ENCODE results near the gene ZSCAN10.
"Not testable (repeated sequence)": the region's sequence is repeated elsewhere in the genome, so short reads cannot be mapped to it uniquely, and the experiment has no call there.

The ZSCAN10 gene

DNA sequence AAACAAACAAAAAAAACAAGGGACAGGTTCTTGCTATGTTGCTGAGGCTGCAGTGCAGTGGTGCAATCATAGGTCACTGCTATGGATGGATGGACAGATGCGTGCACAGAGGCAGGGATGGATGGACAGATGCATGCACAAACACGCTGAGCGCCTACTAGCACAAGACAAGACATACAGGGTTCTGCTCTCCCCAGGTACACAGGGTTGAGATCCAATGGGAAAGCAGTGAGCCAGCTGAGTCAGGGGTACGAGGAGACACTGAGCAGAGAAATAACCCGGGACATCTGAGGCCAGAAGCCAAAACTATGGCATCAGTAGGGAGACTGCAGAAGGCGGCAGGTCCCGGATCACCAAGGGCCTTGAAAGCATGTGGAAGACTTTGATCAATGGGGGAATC lies 27.4 kb downstream of the ZSCAN10 start:
- H3K4me3 ChIP-seq (ENCODE audit: low read depth, low read length), result no peak overlapping the region
- no peak for DNase-seq (ENCODE audit: low read depth)

DNA sequence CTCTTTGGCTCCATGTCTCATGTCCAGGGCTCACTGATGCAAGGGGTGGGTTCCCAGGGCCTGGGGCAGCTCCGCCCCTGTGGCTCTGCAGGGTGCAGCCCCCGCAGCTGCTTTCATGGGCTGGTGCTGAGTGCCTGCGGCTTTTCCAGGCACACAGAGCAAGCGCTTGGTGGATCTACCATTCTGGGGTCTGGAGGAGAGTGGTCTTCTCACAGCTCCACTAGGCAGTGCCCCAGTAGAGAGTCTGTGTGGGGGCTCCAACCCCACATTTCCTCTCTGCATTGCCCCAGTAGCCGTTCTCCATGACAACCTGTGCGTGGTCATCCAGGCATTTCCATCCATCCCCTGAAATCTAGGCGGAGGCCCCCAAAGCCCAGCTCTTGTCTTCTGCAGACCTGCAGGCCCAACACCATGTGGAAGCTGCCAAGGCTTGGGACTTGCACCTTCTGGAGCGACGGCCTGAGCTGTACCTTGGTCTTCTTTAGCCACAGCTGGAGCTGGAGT lies 28.4 kb downstream of the ZSCAN10 start:
- DNase-seq (ENCODE audit: low read depth), result no peak
- no peak overlapping the region for H3K4me3 ChIP-seq (ENCODE audit: low read depth, low read length)

DNA sequence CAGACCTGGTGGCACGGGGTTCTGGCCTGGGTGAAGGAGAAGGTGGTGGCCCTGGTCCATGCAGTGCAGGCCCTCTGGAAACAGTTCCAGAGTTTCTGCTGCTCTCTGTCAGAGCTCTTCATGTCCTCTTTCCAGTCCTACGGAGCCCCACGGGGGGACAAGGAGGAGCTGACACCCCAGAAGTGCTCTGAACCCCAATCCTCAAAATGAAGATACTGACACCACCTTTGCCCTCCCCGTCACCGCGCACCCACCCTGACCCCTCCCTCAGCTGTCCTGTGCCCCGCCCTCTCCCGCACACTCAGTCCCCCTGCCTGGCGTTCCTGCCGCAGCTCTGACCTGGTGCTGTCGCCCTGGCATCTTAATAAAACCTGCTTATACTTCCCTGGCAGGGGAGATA lies 29.9 kb downstream of the ZSCAN10 start:
- not testable (repeated sequence) for DNase-seq (ENCODE audit: low read depth)

DNA sequence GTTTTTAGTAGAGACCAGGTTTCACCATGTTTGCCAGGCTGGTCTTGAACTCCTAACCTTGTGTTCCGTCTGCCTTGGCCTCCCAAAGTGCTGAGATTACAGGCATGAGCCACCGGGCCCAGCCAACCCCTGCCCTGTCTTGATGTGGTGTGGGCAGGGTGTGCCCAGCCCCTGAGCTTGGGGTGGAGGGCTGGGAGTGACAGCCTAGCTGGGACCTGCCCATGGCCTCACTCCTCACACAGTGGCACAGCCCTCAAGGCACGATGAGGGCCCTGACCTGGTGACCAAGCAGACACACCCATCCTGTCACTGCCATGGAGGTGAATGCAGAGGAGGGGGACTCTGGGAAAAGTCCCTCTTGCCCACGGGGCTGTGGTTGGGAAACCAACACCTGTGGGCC lies 30.6 kb downstream of the ZSCAN10 start:
- DNase-seq (ENCODE audit: low read depth), result no peak
- H3K4me3 ChIP-seq (ENCODE audit: low read depth, low read length), result no peak overlapping the region

More for the DNA sequence above, 29.9 kb downstream of the ZSCAN10 start:
- H3K4me3 ChIP-seq (ENCODE audit: low read depth, low read length), result not testable (repeated sequence)

DNA sequence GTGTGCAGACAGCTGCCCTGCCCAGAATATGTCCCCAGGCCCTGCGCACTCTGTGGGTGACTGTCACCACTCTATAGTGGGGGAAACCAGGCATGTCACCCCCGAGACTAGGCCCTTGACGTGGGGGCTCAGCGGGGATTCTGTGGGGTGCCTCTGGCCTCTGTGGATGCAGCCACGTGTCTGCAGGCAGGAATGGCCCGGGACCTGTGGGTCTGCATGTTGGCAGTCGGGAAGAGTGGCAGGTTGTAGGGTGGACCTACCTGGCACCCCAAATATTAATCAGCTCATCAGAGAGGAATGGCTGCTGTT lies 32.7 kb downstream of the ZSCAN10 start:
- H3K4me3 ChIP-seq (ENCODE audit: low read depth, low read length), result peak overlapping the region; percentile 38
- DNase-seq (ENCODE audit: low read depth), result no peak

DNA sequence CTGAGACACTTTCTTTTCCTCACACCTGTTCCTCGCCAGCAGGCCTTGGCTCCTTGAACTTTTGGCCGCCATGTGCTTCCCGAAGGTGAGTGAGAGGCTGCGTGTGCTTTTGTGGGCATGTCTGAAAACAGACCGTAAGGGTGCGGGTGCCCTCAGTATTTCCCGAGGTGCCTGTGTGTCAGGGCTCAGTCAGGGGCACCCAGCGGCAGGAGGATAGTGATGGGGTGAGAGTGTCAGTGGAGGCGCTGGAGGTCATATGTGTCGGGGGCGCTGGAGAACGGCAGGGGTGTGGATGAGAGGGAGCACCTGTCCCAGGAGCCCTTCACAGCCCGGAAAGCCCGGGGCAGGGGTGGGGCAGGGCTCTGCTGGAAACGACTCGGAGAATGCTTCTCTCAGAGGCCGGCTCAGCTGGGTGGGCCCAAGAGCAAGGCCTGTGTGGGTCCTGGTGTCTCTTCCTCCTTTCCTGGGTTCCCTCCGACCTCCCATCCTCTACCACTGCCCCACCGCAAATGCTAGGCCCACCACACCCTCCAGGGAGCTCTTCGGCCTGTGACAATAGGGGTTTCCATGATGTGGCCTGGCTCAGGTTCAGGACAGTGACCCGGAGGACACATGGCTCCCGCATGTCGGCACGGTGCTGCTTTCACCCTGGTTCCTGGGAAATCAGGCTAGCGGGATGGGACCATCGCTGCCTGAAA lies 33.2 kb downstream of the ZSCAN10 start:
- H3K4me3 ChIP-seq (ENCODE audit: low read depth, low read length), result peak overlapping the region; percentile 38
- DNase-seq (ENCODE audit: low read depth), result no peak

DNA sequence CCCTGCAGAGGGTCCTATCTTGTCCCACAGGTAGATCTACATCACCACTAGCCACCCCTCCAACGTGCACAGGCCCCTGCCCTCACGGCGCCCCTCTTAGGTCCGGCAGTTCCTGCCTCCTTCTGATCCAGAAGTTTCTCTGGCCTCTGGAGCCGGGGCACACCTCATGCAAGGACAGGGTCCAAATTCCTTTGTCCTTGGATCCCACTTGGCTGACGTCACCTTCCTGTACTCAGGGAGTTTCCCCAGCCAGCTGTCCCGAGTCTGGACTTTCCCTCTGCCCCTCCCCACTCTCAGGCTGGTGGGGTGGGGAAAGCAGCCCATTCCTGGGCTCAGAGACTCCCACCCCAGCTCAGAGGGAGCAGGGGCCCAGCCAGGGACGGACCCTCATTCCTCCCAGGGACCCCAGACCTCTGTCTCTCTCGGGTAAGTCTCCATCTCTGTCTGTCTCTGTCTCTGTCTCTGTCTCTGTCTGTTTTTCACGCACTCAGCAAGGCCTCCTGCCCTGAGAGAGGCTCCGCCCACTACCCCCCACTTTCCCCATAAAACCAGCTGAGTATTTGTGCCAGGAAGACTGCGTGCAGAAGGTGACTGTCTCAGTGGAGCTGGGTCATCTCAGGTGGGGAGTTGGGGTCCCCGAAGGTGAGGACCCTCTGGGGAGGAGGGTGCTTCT lies 33.9 kb downstream of the ZSCAN10 start, which contains the start of gene IL32:
IL32 (plus strand) TSS at position 572 of the 673 bp plus-strand sequence. CDS start 172 bp downstream, outside the sequence.
- DNase-seq (ENCODE audit: low read depth), result peak; percentile 26
- peak within 1 kb of the TSS; percentile 38 for H3K4me3 ChIP-seq (ENCODE audit: low read depth, low read length)

DNA sequence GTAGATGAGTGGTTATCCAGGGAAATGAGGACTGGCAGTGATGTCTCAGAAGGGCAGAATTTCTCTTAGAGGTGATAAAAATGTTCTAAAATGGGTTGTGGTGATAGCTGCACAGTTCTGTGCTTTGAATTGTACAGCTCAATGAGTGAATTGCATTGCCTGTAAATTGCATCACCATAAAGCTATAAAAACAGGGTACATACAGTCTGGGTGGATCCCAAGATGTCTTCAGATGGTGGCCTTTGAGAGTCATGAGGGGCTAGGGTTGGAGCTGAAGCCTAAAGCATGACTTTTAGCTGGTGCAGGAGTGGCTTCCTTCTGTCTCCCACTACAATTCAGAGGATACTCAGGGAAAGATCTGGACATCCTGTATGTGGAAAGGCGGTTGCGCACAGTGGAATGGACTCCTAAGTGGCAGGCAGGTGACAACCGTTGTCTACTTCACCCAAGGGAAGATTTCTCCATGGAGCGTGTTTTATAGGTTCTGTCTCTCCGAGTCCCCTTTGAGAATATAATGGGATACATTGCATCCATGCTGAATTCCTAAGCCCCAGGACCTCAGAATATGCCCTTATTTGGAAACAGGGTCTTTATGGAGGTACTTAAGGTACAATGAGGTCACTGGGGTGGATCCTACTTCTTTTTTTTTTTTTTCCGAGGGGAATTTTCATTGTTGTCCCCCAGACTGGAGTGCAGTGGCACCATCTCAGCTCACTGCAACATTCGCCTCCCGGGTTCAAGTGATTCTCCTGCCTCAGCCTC lies 35.3 kb downstream of the ZSCAN10 start:
- no peak overlapping the region for H3K4me3 ChIP-seq (ENCODE audit: low read depth, low read length)
- no peak for DNase-seq (ENCODE audit: low read depth)

DNA sequence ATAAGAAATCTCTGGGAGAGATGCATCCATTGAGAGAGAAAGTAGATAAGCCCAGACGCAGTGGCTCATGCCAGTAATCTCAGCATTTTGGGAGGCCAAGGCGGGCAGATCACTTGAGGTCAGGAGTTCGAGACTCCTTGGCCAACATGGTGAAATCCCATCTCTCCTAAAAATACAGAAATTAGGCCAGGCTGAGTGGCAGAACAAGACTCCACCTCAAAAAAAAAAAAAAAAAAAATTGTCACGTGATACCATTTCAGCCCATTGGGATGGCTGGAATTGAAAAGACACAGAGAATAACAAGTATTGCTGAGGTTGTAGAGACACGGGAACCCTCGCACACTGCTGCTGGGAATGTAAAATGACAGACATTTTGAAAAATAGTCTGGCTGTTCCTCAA lies 36.5 kb downstream of the ZSCAN10 start:
- H3K4me3 ChIP-seq (ENCODE audit: low read depth, low read length), result no peak overlapping the region
- DNase-seq (ENCODE audit: low read depth), result no peak

DNA sequence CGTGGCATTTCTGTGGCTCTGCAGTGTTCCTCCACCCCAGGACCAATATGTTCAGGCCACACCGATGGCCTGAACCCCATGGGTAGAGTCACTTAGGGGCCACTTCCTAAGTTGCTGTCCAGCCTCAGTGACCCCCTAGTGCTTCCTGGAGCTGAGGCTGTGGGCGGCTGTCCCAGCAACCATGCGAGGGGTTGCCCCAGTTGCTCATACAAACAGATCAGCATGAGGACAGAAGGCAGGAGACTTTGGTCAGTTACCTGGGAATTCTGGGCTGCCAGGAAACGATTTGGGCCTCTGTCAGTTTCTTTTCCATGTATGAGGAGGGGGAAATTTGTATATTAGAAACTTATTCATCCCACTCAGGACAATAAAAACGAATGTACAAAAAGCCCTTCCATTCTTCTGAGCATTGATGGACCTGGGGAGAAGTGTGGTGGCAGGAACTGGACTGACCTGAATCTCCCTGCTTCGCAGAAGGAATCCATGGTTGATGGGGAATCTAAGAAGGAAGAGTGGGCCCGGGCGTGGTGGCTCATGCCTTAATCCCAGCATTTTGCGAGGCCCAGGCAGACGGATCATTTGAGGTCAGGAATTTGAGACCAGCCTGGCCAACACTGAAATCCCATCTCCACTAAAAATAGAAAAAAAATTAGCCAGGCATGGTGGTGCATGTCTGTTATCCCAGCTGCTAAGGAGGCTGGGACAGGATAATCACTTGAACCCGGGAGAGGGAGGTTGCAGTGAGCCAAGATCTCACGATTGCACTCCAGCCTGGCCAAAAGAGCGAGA lies 38.6 kb downstream of the ZSCAN10 start:
- no peak overlapping the region for H3K4me3 ChIP-seq (ENCODE audit: low read depth, low read length)
- DNase-seq (ENCODE audit: low read depth), result no peak

DNA sequence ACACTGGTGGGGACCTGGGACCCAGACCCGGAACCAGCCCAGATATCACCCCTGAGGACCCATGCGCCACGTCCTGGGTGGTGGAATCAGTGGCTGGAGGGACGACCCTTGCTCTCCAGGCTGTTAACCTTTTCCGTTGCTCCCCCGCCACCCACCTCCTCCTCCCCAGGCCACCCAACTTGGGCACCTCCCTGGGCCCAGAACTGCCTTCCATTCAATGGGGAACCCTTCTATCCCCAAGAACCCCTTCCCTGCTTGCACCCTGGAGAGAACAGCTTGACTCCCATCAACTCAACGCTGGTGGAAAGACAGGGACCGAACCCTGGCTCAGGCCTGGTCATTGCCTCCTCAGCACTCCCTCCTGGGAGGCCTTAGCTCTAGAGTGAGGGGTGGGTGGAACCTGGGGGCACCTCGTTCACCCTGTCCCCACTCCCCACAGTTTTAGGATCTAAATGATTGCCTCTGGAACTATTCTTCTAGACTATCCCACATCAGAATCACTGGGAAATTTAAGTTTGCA lies 39.3 kb downstream of the ZSCAN10 start:
- peak overlapping the region; percentile 86 for H3K4me3 ChIP-seq (ENCODE audit: low read depth, low read length)
- no peak for DNase-seq (ENCODE audit: low read depth)

DNA sequence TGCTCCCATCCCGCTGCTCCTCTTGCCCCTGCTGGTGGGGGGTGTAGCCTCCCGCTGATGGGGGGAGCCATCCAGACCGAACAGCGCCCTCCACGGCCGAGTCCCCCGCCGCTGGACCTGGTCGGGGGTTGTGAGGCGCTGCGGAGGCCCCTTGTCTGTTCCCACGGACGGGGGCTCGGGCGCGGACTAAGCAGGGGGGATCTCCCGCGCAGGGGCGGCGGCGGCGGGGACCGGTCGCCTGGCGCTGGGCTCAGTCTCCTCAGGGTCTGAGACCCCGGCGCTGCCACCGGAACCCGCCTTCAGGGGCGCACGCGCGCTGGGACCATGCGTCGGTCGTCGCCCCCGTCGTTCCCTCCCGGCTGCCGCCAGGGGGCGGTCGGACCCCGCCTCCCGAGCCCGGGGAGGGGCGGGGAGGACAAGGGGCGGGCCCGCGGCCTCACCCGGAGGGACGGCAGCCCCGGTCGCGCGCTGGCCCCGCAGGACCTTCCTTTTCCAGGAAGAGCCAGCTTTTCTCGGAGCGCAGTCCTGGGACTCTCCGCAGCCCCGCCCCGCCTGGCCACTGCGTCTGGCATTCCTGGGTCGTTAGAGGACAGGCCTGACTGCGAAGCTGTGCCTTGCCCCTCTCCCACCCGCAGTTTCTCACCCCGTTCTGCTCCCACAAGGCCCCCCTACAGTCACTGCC lies 39.9 kb downstream of the ZSCAN10 start:
- DNase-seq (ENCODE audit: low read depth), result peak; percentile 36
- peak overlapping the region; percentile 86 for H3K4me3 ChIP-seq (ENCODE audit: low read depth, low read length)

DNA sequence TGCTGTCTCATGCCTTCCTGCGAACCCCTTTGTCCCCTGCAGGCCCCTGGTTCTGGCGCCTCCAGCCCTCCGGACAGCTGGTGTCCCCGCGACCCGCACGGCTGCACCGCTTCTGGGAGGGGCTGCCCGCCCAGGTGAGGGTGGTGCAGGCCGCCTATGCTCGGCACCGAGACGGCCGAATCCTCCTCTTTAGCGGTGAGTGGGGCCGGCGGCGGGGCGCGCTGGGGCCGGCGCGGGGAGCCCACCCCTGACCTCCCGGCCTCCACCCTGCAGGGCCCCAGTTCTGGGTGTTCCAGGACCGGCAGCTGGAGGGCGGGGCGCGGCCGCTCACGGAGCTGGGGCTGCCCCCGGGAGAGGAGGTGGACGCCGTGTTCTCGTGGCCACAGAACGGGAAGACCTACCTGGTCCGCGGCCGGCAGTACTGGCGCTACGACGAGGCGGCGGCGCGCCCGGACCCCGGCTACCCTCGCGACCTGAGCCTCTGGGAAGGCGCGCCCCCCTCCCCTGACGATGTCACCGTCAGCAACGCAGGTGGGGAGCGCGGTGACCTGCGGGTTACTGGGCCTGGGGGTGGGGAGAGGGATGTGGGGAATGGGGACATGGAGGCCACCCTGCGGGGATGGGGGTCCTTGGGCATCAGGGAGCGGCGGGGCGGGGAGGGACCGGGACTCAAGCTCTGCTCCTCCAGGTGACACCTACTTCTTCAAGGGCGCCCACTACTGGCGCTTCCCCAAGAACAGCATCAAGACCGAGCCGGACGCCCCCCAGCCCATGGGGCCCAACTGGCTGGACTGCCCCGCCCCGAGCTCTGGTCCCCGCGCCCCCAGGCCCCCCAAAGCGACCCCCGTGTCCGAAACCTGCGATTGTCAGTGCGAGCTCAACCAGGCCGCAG lies 40.7 kb downstream of the ZSCAN10 start:
- peak overlapping the region; percentile 86 for H3K4me3 ChIP-seq (ENCODE audit: low read depth, low read length)
- no peak for DNase-seq (ENCODE audit: low read depth)

DNA sequence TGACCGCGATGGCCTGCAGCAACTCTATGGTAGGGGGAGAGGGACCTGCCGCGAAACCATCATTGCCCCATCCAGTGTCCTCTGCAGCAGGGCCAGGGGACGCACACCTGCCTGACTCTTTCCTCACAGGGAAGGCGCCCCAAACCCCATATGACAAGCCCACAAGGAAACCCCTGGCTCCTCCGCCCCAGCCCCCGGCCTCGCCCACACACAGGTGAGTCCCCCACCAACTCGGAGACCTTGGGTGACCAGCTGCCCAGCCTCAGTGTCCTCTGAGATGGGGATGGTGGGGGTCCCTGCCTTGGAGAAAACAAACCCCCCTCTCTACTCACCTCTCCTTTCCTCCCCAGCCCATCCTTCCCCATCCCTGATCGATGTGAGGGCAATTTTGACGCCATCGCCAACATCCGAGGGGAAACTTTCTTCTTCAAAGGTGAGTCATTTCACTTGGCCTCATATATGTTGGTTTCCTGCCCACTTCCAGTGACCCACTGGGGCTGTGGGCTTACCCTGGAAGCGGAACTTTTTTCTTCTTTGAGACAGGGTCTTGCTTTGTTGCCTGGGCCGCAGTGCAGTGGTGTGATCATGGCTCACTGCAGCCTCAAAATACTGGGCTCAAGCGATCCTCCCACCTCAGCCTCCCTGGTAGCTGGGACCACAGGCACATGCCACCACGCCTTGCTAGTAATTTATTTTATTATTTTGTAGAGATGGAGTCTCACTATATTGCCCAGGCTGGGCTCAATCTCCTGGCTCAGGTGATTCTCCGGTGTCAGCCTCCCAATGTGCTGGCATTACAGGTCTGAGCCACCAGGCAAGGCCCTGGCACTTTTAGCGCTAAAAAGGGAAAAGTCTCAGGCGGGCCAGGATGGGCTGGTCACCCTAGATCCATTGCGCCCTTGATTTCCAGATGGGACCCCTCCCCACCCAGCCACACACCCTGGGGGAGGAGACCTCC lies 41.6 kb downstream of the ZSCAN10 start:
- DNase-seq (ENCODE audit: low read depth), result no peak
- H3K4me3 ChIP-seq (ENCODE audit: low read depth, low read length), result peak overlapping the region; percentile 86

DNA sequence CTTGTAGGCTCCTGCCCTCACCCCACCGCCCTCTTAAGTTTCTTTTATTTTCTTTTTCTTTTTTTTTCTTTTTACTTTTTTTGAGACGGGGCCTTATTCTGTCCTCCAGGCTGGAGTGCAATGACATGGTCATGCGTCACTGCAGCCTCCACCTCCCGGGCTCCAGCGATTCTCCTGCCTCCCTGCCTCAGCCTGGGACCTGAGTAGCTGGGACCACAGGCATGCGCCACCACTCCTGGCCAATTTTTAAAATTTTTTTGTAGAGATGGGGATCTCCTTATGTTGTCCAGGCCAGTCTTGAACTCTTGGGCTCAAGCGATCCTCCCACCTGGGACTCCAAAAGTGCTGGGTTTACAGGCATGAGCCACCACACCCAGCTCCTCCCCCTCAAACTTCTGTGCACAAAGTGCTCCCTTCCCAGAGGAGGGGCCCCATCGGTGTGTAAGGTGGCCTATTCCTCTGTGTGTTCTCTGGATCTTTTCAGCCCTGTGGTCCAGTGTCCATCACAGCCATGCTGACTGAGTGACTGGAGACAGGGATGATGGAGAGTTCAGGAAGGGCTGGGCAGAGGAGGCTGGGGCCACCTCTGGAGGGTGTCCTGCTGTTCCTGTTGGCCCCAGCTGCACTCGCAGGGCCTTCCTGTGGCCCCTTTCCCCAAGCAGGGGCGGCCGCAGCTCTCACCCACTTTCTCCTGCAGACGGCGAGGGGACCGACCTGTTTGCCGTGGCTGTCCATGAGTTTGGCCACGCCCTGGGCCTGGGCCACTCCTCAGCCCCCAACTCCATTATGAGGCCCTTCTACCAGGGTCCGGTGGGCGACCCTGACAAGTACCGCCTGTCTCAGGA lies 42.5 kb downstream of the ZSCAN10 start:
- H3K4me3 ChIP-seq (ENCODE audit: low read depth, low read length), result no peak overlapping the region
- DNase-seq (ENCODE audit: low read depth), result no peak

DNA sequence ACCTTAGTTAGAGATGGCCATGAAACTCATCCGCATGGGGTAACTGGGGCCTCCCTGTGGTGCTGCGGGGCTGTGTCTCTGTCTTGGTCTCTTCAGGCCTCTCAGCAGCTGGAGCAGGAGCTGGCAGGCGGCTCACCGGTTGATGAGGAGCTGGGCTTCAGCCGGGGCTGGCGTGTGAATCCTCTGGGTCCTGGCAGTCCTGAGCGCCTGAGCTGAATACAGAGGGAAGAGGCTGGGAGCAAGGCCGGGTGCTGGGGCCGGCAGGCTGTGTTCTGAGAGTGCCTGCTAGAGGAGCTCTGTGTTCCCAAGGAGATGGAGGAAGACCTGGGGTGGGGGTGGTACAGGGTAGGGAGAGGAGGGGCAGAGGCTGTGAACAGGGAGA lies 43.4 kb downstream of the ZSCAN10 start:
- H3K4me3 ChIP-seq (ENCODE audit: low read depth, low read length); DNase-seq (ENCODE audit: low read depth): not testable (repeated sequence)

Data from skeletal muscle cell (primary cell).